Tongue (tissue), 2 donors: ENCODE results near the gene UBE2Z. TPM values are rescaled to one million over a fixed set of nuclear protein-coding genes. Genes with fewer than 3 reads are reported as not detected.
"Not testable (repeated sequence)": the region's sequence is repeated elsewhere in the genome, so short reads cannot be mapped to it uniquely, and the experiment has no call there.

Experiments
- DNase-seq: peaks from one replicate; pipeline ENCODE4 v3.0.0-alpha.2; 2015
- total RNA-seq: library from RNA; depleted of rRNA; stranded (reverse); fragments of >200 nt; gene quantifications from one replicate; pipeline ENCODE4 v1.2.3, GENCODE V29; 2014

UBE2Z gene
- 46.8 TPM for total RNA-seq

DNA sequence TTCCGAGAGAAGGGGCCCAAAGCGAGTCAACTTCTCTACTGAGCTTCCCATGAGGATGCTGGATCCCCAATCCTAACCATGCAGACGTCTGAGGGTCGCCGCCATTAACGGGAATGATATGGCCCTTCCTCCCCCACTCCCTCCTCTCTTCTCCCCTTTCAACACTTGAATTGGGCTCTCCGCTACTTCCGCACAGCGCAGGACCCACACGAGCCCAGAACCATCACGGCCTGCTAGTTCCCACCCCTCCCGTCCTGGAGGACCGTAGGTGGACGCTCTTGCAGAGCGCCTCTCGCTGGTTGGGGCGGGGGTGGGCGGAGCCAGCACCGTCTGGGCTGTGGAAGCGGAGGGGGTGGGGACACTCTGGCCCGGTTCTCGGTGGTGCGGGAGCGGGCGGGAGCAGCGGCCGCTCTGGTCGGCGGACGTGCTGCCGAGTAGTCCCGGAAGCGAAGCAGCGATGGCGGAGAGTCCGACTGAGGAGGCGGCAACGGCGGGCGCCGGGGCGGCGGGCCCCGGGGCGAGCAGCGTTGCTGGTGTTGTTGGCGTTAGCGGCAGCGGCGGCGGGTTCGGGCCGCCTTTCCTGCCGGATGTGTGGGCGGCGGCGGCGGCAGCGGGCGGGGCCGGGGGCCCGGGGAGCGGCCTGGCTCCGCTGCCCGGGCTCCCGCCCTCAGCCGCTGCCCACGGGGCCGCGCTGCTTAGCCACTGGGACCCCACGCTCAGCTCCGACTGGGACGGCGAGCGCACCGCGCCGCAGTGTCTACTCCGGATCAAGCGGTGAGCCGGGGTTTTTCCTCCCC is at the start of gene UBE2Z:
TSS of gene UBE2Z (plus strand) at position 361 of the 797 bp plus-strand sequence. CDS start at position 458, 97 bp downstream.
- DNase-seq, result peak; percentile 98

DNA sequence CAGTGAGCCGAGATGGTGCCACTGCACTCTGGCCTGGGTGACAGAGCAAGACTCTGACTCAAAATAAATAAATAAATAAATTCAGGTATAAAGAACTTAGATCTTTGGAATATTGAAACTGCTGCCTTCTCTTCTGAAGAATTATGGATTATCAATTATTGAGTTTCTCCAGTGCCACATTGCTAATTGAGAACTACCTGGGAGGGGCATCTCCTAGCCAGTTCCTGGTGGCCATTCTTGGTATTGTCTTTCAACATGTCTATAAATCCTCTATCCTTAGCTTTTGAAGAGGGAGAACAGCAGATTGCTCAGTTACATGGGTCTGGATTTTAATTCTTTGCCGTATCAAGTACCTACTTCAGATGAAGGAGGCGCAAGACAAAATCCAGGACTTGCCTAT is 48.2 kb upstream of the UBE2Z start:
- no peak for DNase-seq

- DNase-seq, result no peak
These were observed 47.8 kb upstream of the UBE2Z start for GRCh38 chr17:48860456-48860855.

GRCh38 chr17:48868916-48869500 is 39.2 kb upstream of the UBE2Z start:
- no peak for DNase-seq

DNA sequence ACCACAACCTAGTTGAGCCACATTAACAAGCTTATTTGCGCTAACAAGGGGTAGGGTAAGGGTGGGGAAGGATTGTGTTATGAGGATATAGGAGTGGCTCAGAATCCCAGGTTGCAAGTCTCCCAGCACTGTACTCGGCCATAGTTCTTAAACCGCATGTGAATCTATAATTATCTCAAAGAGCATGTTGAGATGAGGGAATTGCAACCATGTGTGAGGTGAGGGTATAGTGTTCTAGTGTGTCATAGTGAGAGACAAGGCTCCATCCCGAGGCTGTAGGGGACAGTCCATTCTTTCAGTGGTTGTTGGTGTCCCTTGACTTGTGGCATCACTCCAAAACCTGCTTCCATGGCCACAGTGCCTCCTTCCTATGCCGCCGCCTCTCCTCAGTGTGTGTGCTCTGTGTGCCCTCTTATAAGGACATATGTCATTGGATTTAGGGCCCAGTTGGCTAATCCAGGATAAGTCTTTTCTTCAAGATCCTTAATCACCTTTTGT is 38.3 kb upstream of the UBE2Z start:
- no peak for DNase-seq

GRCh38 chr17:48871035-48871550 is 37.1 kb upstream of the UBE2Z start:
- no peak for DNase-seq

GRCh38 chr17:48871551-48872351 is 36.5 kb upstream of the UBE2Z start:
- DNase-seq, result no peak

GRCh38 chr17:48872409-48872808 is 35.8 kb upstream of the UBE2Z start:
- DNase-seq, result not testable (repeated sequence)

GRCh38 chr17:48873209-48873608 is 35.0 kb upstream of the UBE2Z start:
- peak; percentile 6 for DNase-seq

GRCh38 chr17:48873696-48874443 is 34.3 kb upstream of the UBE2Z start:
- DNase-seq, result no peak

DNA sequence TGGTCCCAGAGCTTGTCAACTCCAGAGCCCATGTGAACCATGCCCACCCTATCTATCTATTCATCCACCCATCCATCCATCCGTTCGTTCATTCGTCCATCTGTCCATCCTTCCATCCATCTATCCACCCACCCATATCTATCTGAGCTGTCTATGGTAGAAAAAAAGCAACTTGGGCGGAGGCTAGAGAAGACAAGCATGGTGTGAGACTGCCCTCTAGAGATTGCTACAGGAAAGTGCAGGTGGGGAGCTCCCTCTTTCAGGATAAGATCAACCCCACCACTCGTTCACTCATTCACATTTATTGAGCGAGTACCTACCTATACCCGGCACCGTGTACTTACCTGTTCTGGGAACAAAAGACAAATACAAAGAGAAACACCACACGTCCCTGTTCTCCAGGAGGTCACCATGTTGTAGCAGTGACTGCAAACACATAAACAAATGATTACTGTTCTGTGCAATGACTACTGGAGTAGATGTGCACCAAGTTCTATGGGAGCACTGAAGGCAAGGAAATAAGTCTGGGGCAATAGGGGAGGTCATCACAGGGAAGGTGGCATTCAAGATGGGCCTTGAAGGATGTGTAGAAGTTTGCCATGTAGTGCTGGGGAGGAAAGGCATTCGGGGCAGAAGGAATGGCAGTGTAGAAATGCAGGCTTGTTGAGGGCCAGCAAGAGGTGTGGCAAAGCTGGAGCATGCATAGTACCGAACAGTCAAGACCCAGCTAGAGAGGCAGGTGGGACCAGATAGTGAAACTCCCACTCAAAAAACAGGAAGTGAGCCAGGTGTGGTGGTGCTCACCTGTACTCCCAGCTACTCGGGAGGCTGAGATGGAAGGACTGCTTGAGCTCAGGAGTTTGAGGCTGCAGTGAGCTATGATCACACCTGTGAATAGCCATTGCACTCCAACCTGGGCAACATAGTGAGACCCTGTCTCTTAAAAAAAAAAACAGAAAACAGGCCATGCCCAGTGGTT is 29.0 kb upstream of the UBE2Z start:
- DNase-seq, result peak; percentile 83

GRCh38 chr17:48882272-48882671 is 25.9 kb upstream of the UBE2Z start:
- DNase-seq, result no peak

DNA sequence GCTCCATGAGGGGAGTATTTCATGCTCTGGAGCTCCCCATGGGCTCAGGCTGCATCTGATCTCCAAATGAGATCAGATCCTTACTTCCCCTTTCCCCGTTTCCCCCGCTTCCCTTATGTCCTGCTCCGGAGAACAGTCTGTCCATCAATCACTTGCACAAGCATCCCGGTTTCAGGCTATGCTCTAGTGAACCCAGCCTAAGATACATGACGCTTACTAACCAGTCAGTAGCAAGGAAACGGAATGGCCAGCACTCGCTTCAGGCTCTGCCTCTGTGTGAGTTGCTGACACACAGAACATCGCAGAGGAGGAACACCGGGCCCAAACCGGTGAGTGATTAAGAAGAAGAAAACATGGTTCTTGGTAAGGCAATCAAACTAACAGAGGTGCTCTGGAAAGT is 25.0 kb upstream of the UBE2Z start:
- DNase-seq, result no peak

GRCh38 chr17:48890086-48890485 is 18.1 kb upstream of the UBE2Z start:
- DNase-seq, result no peak

- no peak for DNase-seq
These were observed 15.1 kb upstream of the UBE2Z start for GRCh38 chr17:48892940-48893645.

GRCh38 chr17:48893646-48894508 is 14.3 kb upstream of the UBE2Z start:
- DNase-seq, result no peak

DNA sequence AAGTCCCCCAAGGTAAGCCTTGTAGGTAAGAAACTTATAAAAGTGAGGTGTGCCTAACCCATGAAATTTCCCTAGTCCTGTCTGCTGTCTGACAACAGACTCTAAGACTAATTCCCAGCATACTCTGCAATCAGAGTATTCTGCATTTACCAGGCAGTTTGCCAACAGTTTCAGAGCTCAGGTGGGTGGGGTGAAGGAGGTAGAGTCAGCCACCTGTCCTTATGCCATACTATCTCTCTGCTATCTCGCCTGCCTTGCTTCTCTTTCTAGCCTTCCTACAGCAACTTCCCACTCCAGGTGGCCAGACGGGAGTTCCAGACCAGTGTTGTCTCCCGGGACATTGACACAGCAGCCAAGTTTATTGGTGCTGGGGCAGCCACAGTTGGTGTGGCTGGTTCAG is 13.3 kb upstream of the UBE2Z start:
- no peak for DNase-seq

GRCh38 chr17:48901241-48901640 is 7.0 kb upstream of the UBE2Z start:
- DNase-seq, result peak; percentile 25

DNA sequence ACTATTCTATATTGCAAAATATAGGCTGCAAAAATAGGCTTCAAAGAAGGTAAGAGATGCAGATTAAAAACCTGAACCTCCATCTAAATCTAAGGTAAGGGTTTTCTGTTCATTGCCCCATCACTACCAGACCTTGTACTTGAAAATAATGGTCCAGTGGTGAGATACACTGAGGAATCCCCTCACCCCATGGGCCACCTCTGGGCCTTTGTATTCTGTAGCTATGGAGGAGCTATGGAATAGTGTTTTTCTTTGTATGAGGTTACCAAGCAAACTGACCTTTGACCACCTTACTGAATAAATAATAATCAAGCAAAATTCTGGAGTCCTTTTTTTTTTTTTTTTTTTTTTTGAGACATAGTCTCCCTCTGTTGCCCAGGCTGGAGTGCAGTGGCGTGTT is 4.8 kb upstream of the UBE2Z start:
- no peak for DNase-seq
